ENCODE measurements around the gene CDH22.

Gene CDH22

GRCh38 chr20:46308258-46309157, at the start of gene CDH22:
TSS of gene CDH22 (minus strand) at chr20:46308498. CDS start at chr20:46251294, 57,204 bp downstream.
- TF ChIP-seq CTCF (IDR thresholded peaks at IDR 0.05; ENCODE audit: insufficient read depth, missing control alignments): peak; percentile 37
- peak; percentile 73 for DNase-seq (ENCODE audit: insufficient read length, low spot score)
- no peak for FAIRE-seq

- no peak for TF ChIP-seq CTCF (IDR thresholded peaks at IDR 0.05; ENCODE audit: insufficient read depth, missing control alignments)
- DNase-seq (ENCODE audit: insufficient read length, low spot score): no peak
- no peak for FAIRE-seq
These were observed 48.8 kb upstream of the CDH22 start for GRCh38 chr20:46357030-46357514.

GRCh38 chr20:46356195-46357029, 48.1 kb upstream of the CDH22 start:
- TF ChIP-seq CTCF (IDR thresholded peaks at IDR 0.05; ENCODE audit: insufficient read depth, missing control alignments): no peak
- FAIRE-seq (no peak), DNase-seq (ENCODE audit: insufficient read length, low spot score) (no peak)

- no peak for TF ChIP-seq CTCF (IDR thresholded peaks at IDR 0.05; ENCODE audit: insufficient read depth, missing control alignments)
- FAIRE-seq (no peak), DNase-seq (ENCODE audit: insufficient read length, low spot score) (no peak)
These were observed 47.5 kb upstream of the CDH22 start for GRCh38 chr20:46355778-46356177.

GRCh38 chr20:46354920-46355654, 46.8 kb upstream of the CDH22 start:
- FAIRE-seq: no peak
- no peak for DNase-seq (ENCODE audit: insufficient read length, low spot score)
- no peak for TF ChIP-seq CTCF (IDR thresholded peaks at IDR 0.05; ENCODE audit: insufficient read depth, missing control alignments)

GRCh38 chr20:46354207-46354555, 45.9 kb upstream of the CDH22 start:
- no peak for FAIRE-seq
- TF ChIP-seq CTCF (IDR thresholded peaks at IDR 0.05; ENCODE audit: insufficient read depth, missing control alignments): no peak
- no peak for DNase-seq (ENCODE audit: insufficient read length, low spot score)
